HepG2 (cell line): ENCODE results near the gene MMUT. TPM values are rescaled to one million over a fixed set of nuclear protein-coding genes. Genes with fewer than 3 reads are reported as not detected.

Experiments used
- CEBPG ChIP-seq: IDR thresholded peaks from 2 replicates; pipeline ENCODE4 v1.6.1; 2016
- CREB1 ChIP-seq, 2 experiments: fragments of 450-650 bp in 1 of 2; IDR thresholded peaks; 2 replicates each; pipeline ENCODE4 v1.6.1; 2016 to 2017; ENCODE audit warnings: control low read depth in 1 of 2, mild to moderate bottlenecking in 1 of 2, missing compliant biosample characterization in 1 of 2, missing genetic modification characterization in 1 of 2
- GATAD1 ChIP-seq: IDR thresholded peaks from 2 replicates; pipeline ENCODE4 v1.6.1; 2016; ENCODE audit warnings: missing genetic modification reagents, missing compliant biosample characterization
- SMYD3 ChIP-seq: sonication (generic); formaldehyde crosslinking; IDR thresholded peaks from 2 replicates; pipeline ENCODE4 v1.8.1; 2023; ENCODE audit warnings: mild to moderate bottlenecking, missing genetic modification reagents
- SRSF9 ChIP-seq: fragments of 200-400 bp; formaldehyde crosslinking; IDR thresholded peaks from 2 replicates; pipeline ENCODE4 v1.6.1; 2018; ENCODE audit warnings: borderline replicate concordance, mild to moderate bottlenecking, low read depth, low read length; ENCODE audit not compliant: insufficient read depth, poor library complexity, severe bottlenecking
- STAG1 ChIP-seq: sonication (generic); formaldehyde crosslinking; IDR thresholded peaks from 2 replicates; pipeline ENCODE4 v1.4.0; 2020; ENCODE audit warnings: missing genetic modification reagents
- XRCC5 ChIP-seq: fragments of 200-400 bp; formaldehyde crosslinking; optimal IDR thresholded peaks from 2 replicates; pipeline ENCODE3; 2017; ENCODE audit warnings: mild to moderate bottlenecking, low read length
- ZMYM4 ChIP-seq: sonication (generic); formaldehyde crosslinking; IDR thresholded peaks from 2 replicates; pipeline ENCODE4 v1.8.1; 2023; ENCODE audit warnings: mild to moderate bottlenecking, missing genetic modification reagents
- ZNF251 ChIP-seq: sonication (generic); formaldehyde crosslinking; IDR thresholded peaks from 2 replicates; pipeline ENCODE4 v1.9.0; 2021; ENCODE audit warnings: mild to moderate bottlenecking, missing genetic modification reagents
- ZNF30 ChIP-seq: sonication (generic); formaldehyde crosslinking; IDR thresholded peaks from 2 replicates; pipeline ENCODE4 v1.5.0; 2020; ENCODE audit warnings: mild to moderate bottlenecking, missing genetic modification reagents
- ZNF589 ChIP-seq: sonication (generic); formaldehyde crosslinking; conservative IDR thresholded peaks from 2 replicates; pipeline ENCODE4 v1.8.0; 2022; ENCODE audit warnings: mild to moderate bottlenecking, moderate library complexity, missing genetic modification reagents
- ZNF672 ChIP-seq: sonication (generic); formaldehyde crosslinking; IDR thresholded peaks from 2 replicates; pipeline ENCODE4 v1.8.1; 2022; ENCODE audit warnings: missing genetic modification reagents
- ZNF720 ChIP-seq: sonication (generic); formaldehyde crosslinking; IDR thresholded peaks from 2 replicates; pipeline ENCODE4 v1.4.0; 2020; ENCODE audit warnings: missing genetic modification reagents
- ZNF777 ChIP-seq: sonication (generic); formaldehyde crosslinking; IDR thresholded peaks from 2 replicates; pipeline ENCODE4 v1.4.0; 2020; ENCODE audit warnings: missing genetic modification reagents
- polyA plus RNA-seq, 8 experiments: library from polyadenylated mRNA; depleted of rRNA in 3 of 8; stranded (reverse) in 7 of 8; unstranded in 1 of 8; fragments of >200 nt; fragmentation: Illumina TruSeq in 4 of 8; extraction: Trizol in 4 of 8; gene quantifications; 2 replicates each; pipeline versions ENCODE4 v1.2.1 to v1.2.3, GENCODE V29; 2011 to 2016; ENCODE audit warnings: low read depth in 4 of 8, missing spikeins in 1 of 8, mixed read lengths in 1 of 8; ENCODE audit not compliant: insufficient read depth in 1 of 8
- total RNA-seq, 5 experiments: library from RNA; depleted of rRNA; stranded (reverse); fragments of >200 nt; fragmentation: Illumina TruSeq; extraction: Trizol; gene quantifications; 2 replicates each; pipeline ENCODE4 v1.2.3, GENCODE V29; 2016; ENCODE audit warnings: low read depth in 1 of 5
- TF ChIP-seq, protein P1 (sequence below): IDR thresholded peaks from 2 replicates; pipeline ENCODE4 v1.6.1; 2018; ENCODE audit warnings: missing genetic modification reagents
- TF ChIP-seq, protein P2 (sequence below): sonication (generic); formaldehyde crosslinking; IDR thresholded peaks from 2 replicates; pipeline ENCODE4 v1.8.0; 2023; ENCODE audit warnings: mild to moderate bottlenecking, missing genetic modification reagents
- TF ChIP-seq, protein P3 (sequence below): sonication (generic); formaldehyde crosslinking; IDR thresholded peaks from 2 replicates; pipeline ENCODE4 v1.8.0; 2022; ENCODE audit warnings: mild to moderate bottlenecking, missing genetic modification reagents
- TF ChIP-seq, protein P4 (sequence below): sonication (generic); formaldehyde crosslinking; IDR thresholded peaks from 2 replicates; pipeline ENCODE4 v1.4.0; 2020; ENCODE audit warnings: mild to moderate bottlenecking, missing genetic modification reagents
- TF ChIP-seq, protein P5 (sequence below): sonication (generic); formaldehyde crosslinking; conservative IDR thresholded peaks from 2 replicates; pipeline ENCODE4 v1.5.0; 2020; ENCODE audit warnings: missing genetic modification reagents

Gene MMUT
- total and polyA plus RNA-seq, 2 of the 13 experiments (the other 11 are each of a cell fraction or from before 2014, with no cell fraction given), result 16.1 to 20.5 TPM

DNA sequence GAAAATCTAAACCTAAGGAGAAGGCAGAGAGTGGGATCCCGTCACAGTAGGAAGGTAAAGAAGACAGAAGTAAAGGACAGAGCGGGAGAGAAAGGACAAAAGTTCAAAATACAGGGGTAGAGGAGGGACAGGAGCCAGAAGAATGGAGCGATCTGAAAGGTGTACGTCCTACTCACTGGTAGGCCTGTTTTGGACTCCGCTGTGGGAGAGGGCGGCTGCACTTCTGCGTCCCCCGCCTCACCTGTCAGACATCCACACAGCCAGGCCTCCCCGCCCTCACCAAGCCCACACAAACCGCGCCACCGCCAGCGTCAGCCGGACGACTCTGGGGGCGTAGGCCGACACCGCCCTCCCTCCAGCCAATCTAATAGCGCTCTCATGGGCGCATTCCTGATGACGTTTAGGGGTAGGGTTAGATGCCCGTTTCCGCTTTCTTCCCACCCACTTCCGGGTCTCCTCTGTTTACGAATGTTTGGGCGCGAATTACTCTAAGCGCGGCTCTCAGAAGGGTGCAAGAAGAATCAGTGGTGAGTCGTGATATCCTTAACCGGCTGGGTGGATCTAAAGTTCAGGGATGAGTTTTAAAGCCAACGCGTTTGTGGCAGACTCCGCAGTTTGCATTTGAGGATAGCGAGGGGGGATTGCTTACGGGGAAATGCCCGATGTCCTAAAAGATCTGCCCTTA, at the start of gene MMUT, which contains the start of gene CENPQ (continued):
- TF ChIP-seq ZNF251 (CRISPR knock-in tag) (0 out of 2 replicates have a peak, but pooled peaks have one; percentile 34), ZNF777 (CRISPR knock-in tag) (no peak), SMYD3 (peak; percentile 90; the same call in 1 of the 2 replicates), ZNF30 (CRISPR knock-in tag) (no peak), ZNF720 (CRISPR knock-in tag) (no peak), STAG1 (CRISPR knock-in tag) (no peak), XRCC5 (peak; percentile 78), CREB1 (IDR thresholded peaks at IDR 0.05) (peak; percentile 99), CREB1 (CRISPR knock-in tag; IDR thresholded peaks at IDR 0.05) (peak; percentile 100), ZNF672 (no peak), GATAD1 (CRISPR knock-in tag) (peak; percentile 100), ZNF589 (CRISPR knock-in tag) (no peak), ZMYM4 (CRISPR knock-in tag) (peak; percentile 100), SRSF9 (no peak), CEBPG (peak; percentile 35; the same call in 1 of the 2 replicates)
- TF ChIP-seq, protein P1, sequence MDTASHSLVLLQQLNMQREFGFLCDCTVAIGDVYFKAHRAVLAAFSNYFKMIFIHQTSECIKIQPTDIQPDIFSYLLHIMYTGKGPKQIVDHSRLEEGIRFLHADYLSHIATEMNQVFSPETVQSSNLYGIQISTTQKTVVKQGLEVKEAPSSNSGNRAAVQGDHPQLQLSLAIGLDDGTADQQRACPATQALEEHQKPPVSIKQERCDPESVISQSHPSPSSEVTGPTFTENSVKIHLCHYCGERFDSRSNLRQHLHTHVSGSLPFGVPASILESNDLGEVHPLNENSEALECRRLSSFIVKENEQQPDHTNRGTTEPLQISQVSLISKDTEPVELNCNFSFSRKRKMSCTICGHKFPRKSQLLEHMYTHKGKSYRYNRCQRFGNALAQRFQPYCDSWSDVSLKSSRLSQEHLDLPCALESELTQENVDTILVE (CRISPR knock-in tag), result peak; percentile 79; the same call in 1 of the 2 replicates
- TF ChIP-seq, protein P2, sequence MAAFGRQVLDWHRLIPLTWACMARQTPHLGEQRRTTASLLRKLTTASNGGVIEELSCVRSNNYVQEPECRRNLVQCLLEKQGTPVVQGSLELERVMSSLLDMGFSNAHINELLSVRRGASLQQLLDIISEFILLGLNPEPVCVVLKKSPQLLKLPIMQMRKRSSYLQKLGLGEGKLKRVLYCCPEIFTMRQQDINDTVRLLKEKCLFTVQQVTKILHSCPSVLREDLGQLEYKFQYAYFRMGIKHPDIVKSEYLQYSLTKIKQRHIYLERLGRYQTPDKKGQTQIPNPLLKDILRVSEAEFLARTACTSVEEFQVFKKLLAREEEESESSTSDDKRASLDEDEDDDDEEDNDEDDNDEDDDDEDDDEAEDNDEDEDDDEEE, result peak; percentile 84; the same call in 1 of the 2 replicates
- TF ChIP-seq, protein P3, sequence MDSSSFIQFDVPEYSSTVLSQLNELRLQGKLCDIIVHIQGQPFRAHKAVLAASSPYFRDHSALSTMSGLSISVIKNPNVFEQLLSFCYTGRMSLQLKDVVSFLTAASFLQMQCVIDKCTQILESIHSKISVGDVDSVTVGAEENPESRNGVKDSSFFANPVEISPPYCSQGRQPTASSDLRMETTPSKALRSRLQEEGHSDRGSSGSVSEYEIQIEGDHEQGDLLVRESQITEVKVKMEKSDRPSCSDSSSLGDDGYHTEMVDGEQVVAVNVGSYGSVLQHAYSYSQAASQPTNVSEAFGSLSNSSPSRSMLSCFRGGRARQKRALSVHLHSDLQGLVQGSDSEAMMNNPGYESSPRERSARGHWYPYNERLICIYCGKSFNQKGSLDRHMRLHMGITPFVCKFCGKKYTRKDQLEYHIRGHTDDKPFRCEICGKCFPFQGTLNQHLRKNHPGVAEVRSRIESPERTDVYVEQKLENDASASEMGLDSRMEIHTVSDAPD (CRISPR knock-in tag), result peak; percentile 65; the same call in 1 of the 2 replicates
- TF ChIP-seq, protein P4, sequence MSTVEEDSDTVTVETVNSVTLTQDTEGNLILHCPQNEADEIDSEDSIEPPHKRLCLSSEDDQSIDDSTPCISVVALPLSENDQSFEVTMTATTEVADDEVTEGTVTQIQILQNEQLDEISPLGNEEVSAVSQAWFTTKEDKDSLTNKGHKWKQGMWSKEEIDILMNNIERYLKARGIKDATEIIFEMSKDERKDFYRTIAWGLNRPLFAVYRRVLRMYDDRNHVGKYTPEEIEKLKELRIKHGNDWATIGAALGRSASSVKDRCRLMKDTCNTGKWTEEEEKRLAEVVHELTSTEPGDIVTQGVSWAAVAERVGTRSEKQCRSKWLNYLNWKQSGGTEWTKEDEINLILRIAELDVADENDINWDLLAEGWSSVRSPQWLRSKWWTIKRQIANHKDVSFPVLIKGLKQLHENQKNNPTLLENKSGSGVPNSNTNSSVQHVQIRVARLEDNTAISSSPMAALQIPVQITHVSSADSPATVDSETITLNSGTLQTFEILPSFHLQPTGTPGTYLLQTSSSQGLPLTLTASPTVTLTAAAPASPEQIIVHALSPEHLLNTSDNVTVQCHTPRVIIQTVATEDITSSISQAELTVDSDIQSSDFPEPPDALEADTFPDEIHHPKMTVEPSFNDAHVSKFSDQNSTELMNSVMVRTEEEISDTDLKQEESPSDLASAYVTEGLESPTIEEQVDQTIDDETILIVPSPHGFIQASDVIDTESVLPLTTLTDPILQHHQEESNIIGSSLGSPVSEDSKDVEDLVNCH (CRISPR knock-in tag), result peak; percentile 22; the same call in 1 of the 2 replicates
- TF ChIP-seq, protein P5, sequence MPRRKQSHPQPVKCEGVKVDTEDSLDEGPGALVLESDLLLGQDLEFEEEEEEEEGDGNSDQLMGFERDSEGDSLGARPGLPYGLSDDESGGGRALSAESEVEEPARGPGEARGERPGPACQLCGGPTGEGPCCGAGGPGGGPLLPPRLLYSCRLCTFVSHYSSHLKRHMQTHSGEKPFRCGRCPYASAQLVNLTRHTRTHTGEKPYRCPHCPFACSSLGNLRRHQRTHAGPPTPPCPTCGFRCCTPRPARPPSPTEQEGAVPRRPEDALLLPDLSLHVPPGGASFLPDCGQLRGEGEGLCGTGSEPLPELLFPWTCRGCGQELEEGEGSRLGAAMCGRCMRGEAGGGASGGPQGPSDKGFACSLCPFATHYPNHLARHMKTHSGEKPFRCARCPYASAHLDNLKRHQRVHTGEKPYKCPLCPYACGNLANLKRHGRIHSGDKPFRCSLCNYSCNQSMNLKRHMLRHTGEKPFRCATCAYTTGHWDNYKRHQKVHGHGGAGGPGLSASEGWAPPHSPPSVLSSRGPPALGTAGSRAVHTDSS (CRISPR knock-in tag), result no peak
